Umbilical cord (tissue), 2 donors: ENCODE measurements around the gene B4GALT2. TPM values are rescaled to one million over a fixed set of nuclear protein-coding genes. Genes with fewer than 3 reads are reported as not detected.

Source experiments
- DNase-seq: peaks from one replicate; pipeline ENCODE4 v3.0.0-alpha.2; 2015; ENCODE audit warnings: low spot score
- total RNA-seq: library from RNA; depleted of rRNA; stranded (reverse); fragments of >200 nt; gene quantifications from one replicate; pipeline ENCODE4 v1.2.3, GENCODE V29; 2014; ENCODE audit warnings: low replicate concordance; ENCODE audit not compliant: insufficient read depth

The B4GALT2 gene
- total RNA-seq, 1 donor from 2014 or later = 74.9 TPM

DNA sequence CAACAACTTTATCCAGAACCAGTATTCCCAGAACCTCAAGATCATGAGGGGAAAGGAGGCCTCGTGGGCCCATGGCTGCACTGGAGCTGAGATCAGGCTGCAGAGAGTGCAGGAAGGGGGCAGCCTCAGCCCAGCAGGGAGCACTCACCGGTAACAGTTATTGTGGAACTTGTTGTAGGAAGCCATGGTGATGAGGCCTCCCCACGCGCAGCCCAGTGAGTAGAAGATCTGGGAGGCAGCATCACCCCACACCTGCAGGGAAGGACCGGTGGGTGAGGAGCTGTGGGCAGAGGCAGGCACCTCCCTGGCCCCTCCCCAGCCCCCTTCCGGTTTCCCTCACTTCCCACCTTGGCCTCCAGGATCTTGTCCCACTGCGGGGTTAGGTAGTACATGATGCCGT, 23.2 kb downstream of the B4GALT2 start:
- no peak for DNase-seq

DNA sequence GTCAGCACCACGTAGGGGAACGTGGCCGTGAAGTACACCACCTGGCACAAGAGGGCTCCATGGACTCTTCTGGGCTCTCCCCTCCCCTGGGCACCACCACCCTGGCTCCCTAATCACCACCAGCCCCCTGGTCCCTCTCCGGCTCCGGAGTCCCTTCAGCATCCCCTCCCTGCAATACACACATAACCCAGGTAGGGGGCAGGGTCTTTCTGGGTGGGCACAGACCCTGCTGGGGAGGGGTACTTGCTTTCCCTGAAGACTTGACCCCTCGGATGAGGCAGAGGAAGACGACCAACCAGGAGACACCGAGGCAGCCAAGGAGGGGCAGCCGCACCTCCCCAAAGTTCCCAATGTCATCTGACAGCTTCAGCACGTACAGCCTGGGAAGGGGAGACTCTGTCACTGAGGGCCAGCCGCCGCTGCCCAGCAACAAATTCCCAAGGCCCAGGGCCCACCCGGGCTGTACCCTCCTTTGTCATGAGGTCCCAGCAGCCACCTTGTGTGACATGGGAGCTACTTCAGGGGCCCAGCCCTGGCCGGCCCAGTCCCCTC, 23.7 kb downstream of the B4GALT2 start:
- no peak for DNase-seq

DNA sequence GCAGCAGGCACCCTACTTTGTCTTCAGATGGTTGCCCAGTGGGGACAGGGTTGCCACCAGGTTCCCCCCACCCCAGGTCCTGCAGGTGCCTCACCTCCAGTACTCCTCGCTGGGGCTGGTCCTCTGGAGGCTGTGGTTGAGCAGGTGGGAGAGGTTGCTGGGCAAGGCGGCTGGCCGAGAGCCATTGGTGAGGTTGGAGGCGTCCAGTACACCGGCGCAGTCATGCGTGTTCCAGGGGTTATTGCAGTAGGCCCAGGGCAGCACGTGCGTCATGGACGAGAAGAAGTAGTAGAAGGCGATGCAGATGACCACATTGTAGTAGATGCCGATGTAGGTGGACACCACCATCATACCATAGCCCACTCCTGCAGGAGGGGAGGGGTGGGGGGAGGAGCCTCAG, 29.2 kb downstream of the B4GALT2 start:
- no peak for DNase-seq

DNA sequence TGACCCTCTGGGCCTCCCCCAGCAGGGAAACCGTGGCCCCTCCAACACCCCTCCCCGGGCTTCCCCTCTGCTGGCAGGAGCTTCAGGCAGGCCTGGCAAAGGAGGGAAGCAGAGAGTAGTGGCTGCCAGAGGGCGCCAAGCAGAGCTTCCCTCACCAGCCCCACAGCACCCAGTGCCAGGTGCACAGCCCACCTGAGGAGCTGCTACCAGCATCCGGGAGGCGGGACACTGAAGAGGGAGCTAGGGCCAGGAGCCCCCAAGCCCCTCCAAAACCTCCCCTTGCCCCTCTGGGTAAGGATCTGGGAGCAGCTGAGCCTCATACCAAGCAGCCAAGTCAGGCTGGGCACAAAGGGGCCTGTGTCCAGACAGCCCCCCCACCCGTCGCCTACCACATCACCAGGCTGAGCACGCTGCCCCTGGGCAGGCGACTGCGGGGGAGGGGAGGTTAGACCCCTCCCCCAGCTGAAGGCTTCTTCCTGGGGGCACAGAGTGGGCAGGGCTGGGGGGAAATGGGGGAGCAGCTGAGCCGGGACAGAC, 32.0 kb downstream of the B4GALT2 start:
- DNase-seq = no peak

DNA sequence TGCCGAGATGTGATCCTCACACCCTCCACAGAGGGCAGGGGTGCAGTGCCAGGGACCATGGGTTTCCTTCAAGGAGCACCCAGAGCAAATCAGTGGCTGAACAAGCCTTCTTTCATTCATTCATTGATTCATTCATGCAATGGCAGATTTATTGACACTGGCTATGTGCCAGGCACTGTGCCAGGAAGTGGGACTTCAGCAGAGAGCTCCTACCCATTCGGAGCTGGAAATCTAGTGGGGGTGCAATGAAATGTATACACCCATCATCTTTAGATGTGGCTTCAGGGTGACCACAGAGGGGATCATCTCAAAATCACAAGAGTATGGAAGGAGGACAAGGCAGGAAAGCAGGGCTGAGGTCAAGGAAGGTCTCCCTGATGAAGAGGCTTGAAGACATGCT, 33.4 kb downstream of the B4GALT2 start:
- DNase-seq = no peak

DNA sequence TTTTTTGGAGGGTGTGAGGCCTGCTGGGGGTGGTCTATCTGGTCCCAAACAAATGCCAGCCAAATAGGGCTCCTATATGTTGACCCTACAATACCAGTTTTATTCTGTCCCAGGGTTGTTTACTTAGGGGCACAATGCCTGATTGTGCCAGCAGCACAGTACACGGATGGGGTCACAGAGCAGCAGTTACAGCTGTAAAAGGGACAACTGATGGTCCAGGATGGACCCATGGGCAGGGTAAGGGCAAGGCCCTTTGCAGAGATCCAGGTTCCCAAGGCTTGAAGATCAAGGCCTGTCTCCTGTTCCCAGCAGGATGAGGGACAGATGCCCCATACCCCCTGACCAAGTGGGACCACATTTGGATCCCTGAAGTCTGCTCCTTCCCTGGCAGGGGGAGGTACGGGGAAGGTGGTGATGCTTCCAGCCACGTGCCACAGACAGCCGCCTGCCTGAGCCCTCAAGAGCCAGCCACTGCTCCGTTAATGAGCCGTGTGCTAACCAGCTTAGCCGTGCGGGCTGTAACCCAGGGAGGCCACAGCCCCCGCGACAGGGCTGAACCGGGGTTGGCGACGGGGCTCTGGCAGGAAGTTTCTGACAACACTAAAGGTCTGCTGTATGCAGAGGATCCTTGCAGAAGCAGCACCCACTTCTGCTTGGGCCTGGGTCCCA, 34.1 kb downstream of the B4GALT2 start:
- no peak for DNase-seq

DNA sequence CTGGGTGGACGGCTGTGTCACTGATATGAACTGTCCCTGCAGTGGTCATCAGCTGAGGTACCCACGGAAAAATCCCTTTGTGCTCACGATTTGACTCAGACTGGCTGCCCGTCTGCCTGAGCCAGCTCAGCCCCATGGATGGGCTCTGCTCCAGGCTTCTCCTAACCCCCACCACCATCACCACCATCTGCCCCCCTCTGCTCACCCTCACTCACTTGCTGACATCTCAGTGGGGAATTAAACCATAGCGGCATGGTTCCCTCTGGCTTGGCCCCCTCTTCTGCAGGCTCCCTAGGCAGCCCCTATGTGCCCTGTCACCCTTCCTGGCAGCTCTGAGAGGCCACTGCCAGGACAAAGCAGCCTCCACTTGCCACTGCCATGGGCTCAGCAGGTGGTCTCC, 34.9 kb downstream of the B4GALT2 start:
- DNase-seq = no peak

DNA sequence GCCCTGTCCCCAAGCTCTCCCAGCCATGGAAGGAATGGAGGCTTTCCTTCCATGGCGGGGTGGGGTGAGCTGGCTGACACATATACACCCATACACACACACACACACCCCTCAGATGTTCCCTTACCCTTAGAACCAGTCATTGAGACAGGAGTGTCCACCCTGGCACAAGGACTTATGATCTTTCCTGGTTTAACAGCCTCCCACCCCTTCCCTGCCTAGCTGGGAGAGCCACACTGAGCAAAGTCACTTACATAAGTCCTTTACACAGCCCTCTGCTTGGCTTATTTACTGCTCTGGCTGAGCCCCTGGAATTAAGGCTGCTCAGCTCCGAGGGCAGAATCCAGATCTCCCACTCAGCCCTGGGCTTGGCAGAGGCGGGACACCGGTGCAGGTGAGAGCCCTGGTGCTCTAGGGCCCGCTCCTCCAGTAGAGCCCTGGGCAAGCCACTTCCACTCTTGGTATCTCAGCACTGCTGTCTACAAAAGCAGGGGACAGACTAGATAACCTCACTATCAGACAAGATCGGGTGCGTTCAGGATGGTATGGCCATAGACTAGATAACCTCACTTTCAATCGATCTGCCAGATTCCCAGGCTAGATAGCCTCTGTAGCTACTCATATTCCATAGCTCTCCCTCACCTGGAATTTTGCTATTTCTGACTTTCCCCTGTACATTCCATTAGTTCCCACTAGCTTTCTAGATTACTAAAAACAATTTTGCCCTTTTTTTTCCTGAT, 35.5 kb downstream of the B4GALT2 start:
- no peak for DNase-seq

DNA sequence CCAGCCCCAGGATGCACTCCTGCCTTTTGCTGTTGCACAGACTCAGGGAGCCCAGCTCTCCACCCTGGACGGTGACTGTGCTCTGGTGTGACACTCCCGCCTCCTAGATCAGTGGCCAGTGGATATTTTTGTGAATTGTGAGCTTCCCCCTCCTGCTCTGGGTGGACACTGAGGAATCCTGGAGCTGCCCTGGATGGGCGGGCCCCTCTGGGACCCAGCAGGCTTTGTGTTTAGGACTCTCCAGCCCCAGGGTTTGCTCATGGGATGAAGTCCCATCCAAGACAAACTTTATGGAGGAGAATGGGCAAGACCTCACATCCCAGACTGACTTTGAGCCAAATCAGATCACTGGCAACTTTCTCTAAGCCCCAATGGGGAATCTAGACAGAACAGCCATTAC, 36.2 kb downstream of the B4GALT2 start:
- DNase-seq = no peak

DNA sequence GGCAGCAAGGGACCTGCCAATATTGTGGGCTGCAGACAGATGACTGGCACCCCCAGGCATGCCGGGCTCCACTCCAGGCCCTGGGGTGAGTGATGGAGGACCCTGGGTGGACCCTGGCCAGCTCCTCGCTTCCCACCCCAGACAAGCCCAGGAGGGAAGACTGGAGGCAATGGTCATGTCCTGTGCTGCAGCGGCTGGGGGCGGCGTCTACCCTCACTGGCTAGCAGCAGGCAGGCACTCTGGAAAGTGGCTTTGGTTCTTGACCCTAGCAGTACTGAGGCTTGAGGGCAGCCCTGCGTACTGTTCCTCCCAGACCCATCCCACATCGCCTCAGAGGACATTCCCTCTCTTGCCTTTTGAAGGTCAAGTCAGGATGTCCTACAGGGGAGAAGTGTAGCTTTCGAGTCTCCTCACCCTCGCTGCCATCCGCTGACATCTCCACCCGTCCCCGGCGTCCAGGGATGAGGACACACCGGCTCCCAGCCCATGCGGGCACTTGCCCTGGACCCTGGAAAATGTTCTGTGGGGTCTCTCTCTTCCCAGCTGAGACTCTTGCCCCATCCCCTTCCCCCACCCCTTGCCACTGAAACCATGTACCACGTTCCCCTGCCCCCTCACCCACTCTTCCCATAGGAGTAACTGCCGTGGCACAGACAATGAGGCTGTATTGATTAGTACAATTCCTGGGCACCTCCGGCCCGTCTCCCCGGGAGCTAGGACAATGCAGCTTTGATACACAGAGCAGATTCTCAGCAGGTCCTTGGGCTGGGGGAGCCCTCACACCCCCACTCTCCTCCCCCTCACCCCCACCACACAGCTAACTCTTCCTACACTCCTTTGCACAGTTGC, 37.3 kb downstream of the B4GALT2 start:
- no peak for DNase-seq

DNA sequence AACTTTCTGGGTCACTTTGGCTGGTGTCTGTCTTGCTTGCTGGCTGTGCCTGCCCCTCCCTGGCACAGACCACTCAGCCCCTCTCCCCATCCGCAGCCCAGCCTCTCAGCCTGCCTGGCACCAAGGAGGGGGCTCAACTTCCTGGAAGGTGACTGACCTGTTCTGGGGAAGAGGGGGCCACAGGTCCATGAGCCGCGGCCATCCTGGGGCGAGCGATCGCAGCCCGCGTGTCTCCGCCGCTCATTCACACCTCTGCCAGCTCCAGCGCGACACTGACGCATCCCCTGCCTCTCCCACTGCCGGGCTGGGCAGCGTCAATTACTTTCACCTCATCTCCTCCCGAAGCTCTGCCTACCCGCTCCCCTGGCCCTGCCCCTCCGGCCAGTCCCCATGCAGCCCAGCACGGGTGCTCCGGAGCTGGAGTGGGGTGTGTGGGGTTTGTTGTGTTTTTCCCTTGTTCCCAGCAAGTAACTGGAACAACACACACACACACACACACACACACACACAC, 37.9 kb downstream of the B4GALT2 start:
- DNase-seq = no peak

DNA sequence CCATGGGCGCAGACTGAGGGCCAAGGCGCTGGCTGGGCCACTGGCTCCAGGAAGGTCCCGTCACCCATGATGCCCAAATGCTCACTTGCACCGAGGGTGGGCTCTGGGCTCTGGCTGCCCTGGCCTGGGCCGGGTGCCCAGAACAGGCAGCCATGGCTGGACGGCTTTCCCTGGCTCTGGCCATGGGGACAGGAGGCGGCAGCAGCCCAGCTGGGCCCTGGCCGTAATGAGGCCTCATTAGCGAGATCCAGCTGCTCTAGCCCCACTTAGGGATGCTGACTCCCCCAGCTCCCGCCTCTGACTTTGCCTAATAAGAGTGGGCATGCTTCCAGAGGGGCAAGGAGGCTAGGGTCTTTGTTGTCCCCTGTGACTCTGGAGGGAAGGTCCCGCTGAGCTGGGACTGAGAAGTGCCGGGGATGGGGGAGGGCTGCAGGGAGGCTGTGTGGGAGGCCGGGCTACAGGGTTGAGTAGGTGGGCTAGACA, 40.5 kb downstream of the B4GALT2 start:
- DNase-seq = no peak

DNA sequence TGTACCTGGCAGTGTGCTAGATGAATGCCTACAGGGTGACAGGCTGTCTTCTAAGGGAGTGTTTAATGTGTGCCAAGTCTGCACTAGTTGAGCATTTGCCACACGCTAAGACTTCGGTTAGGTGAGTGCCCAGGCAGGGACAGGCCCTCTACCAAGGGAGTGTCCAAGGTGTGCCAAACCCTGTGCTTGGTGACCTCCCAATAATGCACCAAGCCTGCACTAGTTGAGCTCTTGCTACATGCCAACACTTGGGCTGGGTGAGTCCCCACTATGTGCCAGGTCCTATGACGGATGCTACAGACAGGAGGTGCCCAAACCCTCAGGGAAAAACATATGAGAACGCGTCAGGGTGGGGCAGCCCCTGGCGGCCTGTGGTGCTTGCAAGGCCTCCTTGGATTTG, 41.5 kb downstream of the B4GALT2 start:
- no peak for DNase-seq

DNA sequence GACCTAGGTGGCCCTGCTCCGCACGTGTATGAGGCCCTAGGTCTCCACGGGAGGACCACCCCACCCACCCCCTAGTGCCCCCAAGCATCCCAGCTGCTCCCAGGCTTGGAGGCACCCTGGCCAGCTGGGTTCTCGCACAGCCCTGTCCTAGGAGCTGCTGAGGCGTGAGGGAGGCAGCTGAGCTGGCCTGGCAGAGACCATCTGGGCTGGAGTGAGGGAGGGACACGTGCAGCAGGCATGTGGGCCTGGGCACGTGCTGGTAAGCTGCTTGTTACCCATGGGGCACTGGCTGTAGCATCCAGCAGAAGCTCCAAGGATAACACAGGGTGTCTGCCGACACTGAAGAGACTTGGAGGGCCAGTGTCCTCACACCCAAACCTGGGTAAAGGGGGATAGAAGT, 42.1 kb downstream of the B4GALT2 start:
- no peak for DNase-seq

DNA sequence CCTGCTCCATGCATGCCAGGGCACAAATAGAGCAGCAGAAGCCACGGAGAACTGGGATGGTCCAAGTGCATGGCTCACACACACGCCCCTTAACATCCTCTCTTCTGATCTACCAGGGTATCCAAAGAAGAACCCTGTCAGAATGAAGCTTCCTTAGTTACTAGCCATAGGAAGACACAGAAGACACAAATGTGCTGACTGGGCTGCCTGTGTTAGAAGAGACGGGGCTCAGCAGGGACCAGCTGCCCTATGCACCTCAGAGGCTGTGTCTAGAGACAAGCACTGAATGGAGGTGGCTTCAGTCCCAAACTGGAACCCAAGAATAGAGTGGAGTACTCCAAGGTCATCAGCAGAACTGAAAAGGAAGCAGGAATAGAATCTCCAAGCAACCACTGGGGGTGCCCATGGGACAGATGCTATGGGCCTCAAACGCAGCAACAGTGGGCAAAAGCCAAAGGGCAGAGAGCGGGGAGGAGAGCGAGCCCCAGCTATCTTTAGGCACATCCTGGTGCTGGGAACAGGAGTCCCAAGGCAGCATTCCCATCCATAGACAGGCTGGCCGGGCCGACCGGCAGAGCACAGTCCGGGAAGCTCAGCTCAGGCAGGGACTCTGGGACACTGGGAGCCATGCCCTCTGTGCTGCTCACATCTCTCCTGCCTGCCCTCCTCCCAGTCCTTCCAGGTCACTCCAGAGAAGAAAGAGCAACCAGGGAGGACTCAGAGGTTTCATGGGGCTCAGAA, 42.7 kb downstream of the B4GALT2 start:
- DNase-seq = no peak

DNA sequence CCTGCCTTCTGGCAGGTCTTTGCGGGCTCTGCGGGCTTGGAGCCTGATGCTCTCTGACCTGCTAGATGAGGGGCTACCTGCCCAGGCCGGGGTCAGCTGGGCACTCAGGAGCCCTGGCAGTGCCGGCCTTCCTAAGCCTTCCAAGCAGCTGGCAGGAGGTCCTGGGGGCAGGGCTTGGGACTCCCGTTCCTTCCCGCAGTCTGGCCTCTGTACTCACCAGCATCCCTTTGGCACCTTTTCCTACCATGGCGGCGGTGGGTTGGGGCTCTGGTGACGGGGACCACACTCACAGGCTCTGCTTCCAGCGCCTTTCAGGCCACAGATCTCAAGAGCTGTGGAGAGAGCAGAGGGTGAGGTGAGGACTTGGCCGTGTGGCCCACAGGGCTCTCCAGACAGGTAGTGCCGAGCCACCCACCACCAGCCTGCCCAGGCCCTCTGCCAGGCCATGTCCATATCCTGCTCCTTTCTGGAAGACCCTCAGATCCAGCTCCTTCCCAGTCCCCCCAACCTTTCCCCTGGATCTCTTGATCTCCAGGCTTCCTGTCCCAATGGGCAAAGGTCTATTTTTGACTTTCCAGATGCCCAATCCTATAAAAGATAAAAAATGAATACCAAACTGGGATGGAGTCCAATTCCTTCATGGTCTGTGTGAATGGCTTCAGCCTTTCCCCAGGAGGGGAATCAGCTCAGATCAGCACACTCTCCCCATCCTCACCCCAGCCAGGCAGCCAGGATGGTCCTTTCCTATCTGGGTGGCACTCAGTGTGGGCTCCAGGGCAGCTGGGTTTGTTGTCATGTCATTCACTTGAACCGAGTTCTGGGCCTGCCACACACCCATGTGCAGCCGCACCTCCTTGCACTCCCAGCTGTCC, 45.3 kb downstream of the B4GALT2 start:
- no peak for DNase-seq

DNA sequence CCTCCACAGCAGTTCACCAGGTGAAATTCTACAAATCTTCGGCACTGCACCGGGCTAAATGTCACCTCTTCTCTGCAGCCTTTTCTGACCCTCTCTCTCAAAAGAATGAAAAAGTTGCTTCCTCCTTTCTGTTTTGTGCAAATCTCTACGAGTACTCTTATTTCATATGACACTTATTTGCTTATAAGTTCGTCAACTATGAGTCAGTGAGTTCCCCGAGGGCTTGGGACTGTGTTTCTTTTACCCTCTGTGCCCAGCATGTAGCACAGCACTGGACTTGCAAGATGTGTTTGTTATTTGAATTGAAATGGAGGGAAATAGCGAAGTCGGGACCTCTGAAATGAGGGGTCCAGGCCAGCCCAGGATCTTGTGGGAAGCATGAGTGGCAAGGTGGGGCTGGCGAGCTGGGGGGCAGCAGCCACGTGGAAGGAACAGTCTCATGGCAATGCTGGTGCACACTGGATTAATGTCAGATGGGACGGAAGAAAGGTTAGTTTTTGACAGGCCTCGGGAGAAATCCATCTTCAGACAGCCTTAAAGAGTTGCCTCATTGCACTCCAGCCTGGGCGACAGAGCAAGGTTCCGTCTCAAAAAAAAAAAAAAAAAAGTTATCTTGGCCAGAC, 46.0 kb downstream of the B4GALT2 start:
- no peak for DNase-seq

DNA sequence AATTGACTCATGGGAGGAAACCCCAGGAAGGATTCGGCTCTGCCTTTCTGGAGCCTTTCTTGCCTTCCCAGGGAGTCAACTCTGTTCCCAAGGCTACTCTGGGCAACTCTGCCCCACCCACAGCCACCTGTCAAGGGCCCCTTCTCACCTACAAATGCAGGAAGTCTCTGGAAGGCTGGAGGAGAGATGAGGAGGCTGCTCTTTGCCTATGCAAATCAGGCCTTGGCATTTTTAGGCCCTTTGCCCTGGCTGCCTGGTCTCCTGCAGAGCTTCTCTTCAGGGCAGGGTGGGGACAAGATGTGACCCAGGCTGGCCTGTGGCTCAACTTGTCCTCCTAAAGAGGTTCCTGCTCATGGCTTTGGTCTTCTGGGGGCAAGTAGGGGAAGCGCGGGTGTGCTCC, 46.8 kb downstream of the B4GALT2 start:
- DNase-seq = no peak

DNA sequence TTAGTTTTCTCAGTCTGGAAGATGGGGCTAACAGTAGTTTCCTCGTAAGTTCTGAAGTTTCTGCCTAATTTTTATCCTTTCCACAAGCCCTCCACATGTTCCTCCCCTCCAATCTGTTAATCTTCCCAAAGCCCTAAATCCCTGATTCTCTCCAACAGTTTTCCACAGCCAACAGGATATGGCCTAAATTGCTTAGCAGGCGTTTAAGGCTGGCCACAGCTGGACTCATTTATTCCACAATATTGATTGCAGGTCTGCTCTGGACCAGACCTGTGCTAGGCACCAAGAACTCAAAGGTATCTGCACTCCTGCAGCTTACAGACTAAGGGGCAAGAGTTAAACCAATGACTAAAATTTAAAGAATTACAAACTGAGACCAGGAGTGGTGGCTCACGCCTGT, 48.3 kb downstream of the B4GALT2 start:
- DNase-seq = no peak
